Trophoblast cell (in vitro differentiated cells and primary cell): Measurements from ENCODE around the gene CTBP2.

ENCODE experiments used
- DNase-seq, 2 donors: peaks; one replicate each; pipeline ENCODE4 v3.0.0-alpha.2; 2016
- H2AFZ ChIP-seq: 2 replicates; pipeline ENCODE4 v1.6.1; 2013; ENCODE audit warnings: low read length, moderate library complexity, mild to moderate bottlenecking; ENCODE audit not compliant: insufficient read depth, poor library complexity
- H2AK5ac ChIP-seq: 2 replicates; pipeline ENCODE4 v1.6.1; 2013; ENCODE audit warnings: mild to moderate bottlenecking, low read length
- H2BK120ac ChIP-seq: 2 replicates; pipeline ENCODE4 v1.6.1; 2013; ENCODE audit warnings: low read length, mild to moderate bottlenecking, moderate library complexity; ENCODE audit not compliant: insufficient read depth, poor library complexity
- H2BK12ac ChIP-seq: 2 replicates; pipeline ENCODE4 v1.6.1; 2013; ENCODE audit warnings: mild to moderate bottlenecking, low read length, moderate library complexity
- H2BK5ac ChIP-seq: 2 replicates; pipeline ENCODE4 v1.6.1; 2013; ENCODE audit warnings: low read length, low read depth, moderate library complexity, mild to moderate bottlenecking; ENCODE audit not compliant: poor library complexity
- H3K14ac ChIP-seq: 2 replicates; pipeline ENCODE4 v1.6.1; 2013; ENCODE audit warnings: mild to moderate bottlenecking, low read length
- H3K18ac ChIP-seq: 2 replicates; pipeline ENCODE4 v1.6.1; 2013; ENCODE audit warnings: mild to moderate bottlenecking, low read length
- H3K23ac ChIP-seq: 2 replicates; pipeline ENCODE4 v1.6.1; 2013; ENCODE audit warnings: low read length
- H3K27ac ChIP-seq: 2 replicates; pipeline ENCODE4 v1.5.1; 2013; ENCODE audit warnings: low read depth, mild to moderate bottlenecking, inconsistent platforms, low read length, moderate library complexity
- H3K27me3 ChIP-seq: 2 replicates; pipeline ENCODE4 v1.6.1; 2013; ENCODE audit warnings: inconsistent platforms, mild to moderate bottlenecking, low read length, moderate library complexity; ENCODE audit not compliant: insufficient read depth
- H3K36me3 ChIP-seq, 2 experiments: 1 replicate in 1 of 2; 2 replicates in 1 of 2; pipeline ENCODE4 v1.6.1; 2013; ENCODE audit warnings: low read length in 2 of 2, mild to moderate bottlenecking in 2 of 2, moderate library complexity in 1 of 2; ENCODE audit not compliant: insufficient read depth in 2 of 2, control insufficient read depth in 1 of 2
- H3K4ac ChIP-seq: 2 replicates; pipeline ENCODE4 v1.6.1; 2013; ENCODE audit warnings: low read depth, mild to moderate bottlenecking, low read length, moderate library complexity
- H3K4me1 ChIP-seq, 2 experiments: 1 replicate in 1 of 2; 2 replicates in 1 of 2; pipeline ENCODE4 v1.6.1; 2013; ENCODE audit warnings: low read length in 2 of 2, mild to moderate bottlenecking in 2 of 2, moderate library complexity in 1 of 2; ENCODE audit not compliant: insufficient read depth in 2 of 2, control insufficient read depth in 1 of 2
- H3K4me2 ChIP-seq: 2 replicates; pipeline ENCODE4 v1.6.1; 2013; ENCODE audit warnings: inconsistent platforms, mild to moderate bottlenecking, low read length, moderate library complexity
- H3K4me3 ChIP-seq: 2 replicates; pipeline ENCODE4 v1.5.1; 2013; ENCODE audit warnings: mild to moderate bottlenecking, low read depth, low read length, inconsistent platforms
- H3K79me1 ChIP-seq: one replicate; pipeline ENCODE4 v1.6.1; 2013; ENCODE audit warnings: low read length
- H3K79me2 ChIP-seq: 2 replicates; pipeline ENCODE4 v1.6.1; 2013; ENCODE audit warnings: low read length, mild to moderate bottlenecking; ENCODE audit not compliant: control insufficient read depth, insufficient read depth, poor library complexity
- H3K9ac ChIP-seq: 2 replicates; pipeline ENCODE4 v1.6.1; 2013; ENCODE audit warnings: mild to moderate bottlenecking, low read length
- H3K9me3 ChIP-seq: 2 replicates; pipeline ENCODE4 v1.6.1; 2013; ENCODE audit warnings: low read depth, mild to moderate bottlenecking, control low read depth, inconsistent platforms, low read length; ENCODE audit not compliant: insufficient read depth
- H4K12ac ChIP-seq: 2 replicates; pipeline ENCODE4 v1.6.1; 2013; ENCODE audit warnings: low read depth, mild to moderate bottlenecking, low read length, moderate library complexity
- H4K8ac ChIP-seq: 2 replicates; pipeline ENCODE4 v1.6.1; 2013; ENCODE audit warnings: low read depth, mild to moderate bottlenecking, low read length, moderate library complexity
- H4K91ac ChIP-seq: one replicate; pipeline ENCODE4 v1.6.1; 2013; ENCODE audit warnings: low read depth, mild to moderate bottlenecking, low read length, moderate library complexity
- WGBS: extraction: QIAGEN DNeasy Blood & Tissue Kit; methylation state at CpG from one replicate; pipeline ENCODE4 v1.1.7; 2013; ENCODE audit warnings: missing lambda C conversion rate; ENCODE audit not compliant: insufficient read length, insufficient coverage; ENCODE audit errors: extremely low coverage; 5-methylcytosine and 5-hydroxymethylcytosine counted together

Gene CTBP2

DNA sequence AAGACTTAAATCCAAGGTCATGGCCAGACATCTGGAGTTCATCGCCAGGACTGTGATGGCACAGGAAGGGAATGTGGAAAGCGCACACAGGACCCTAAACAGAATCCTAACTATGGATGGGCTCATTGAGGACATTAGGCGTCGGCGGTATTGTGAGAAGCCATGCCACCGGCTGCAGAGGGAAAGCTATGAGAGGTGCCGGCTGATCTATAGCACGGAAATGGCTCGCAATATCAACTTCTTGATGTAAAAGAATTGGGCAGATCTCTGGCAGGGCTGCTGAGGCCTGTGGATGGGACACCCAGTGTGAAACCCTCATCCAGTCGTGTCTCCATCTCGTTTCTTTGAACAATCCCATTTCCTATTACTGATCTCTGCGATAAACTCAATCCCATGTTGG is 6.3 kb upstream of the CTBP2 start:
- Histone ChIP-seq H4K8ac (no peak overlapping the region), H3K9ac (no peak overlapping the region), H3K36me3 (no peaks in the 10 kb centered on the region), H2BK5ac (no peak overlapping the region), H2BK12ac (no peak overlapping the region), H3K4ac (no peak overlapping the region), H3K18ac (no peak overlapping the region), H3K4me2 (no peak overlapping the region), H3K4me3 (no peak overlapping the region), H2BK120ac (no peak overlapping the region), H3K9me3 (peaks cover 2% of the 10 kb centered on the region), H3K27ac (no peak overlapping the region), H3K79me1 (peaks cover 6% of the 10 kb centered on the region), H2AFZ (no peak overlapping the region), H4K12ac (no peak overlapping the region), H3K23ac (no peak overlapping the region), H3K27me3 (no peaks in the 10 kb centered on the region), H3K79me2 (peaks cover 3% of the 10 kb centered on the region), H3K4me1 (peaks cover 7 to 8% of the 10 kb centered on the region in 2 experiments), H4K91ac (no peak overlapping the region), H3K14ac (no peak overlapping the region), H2AK5ac (no peak overlapping the region)
- no peak for DNase-seq
- no CpG with 5 or more reads among the region's 12 CpGs for WGBS

DNA sequence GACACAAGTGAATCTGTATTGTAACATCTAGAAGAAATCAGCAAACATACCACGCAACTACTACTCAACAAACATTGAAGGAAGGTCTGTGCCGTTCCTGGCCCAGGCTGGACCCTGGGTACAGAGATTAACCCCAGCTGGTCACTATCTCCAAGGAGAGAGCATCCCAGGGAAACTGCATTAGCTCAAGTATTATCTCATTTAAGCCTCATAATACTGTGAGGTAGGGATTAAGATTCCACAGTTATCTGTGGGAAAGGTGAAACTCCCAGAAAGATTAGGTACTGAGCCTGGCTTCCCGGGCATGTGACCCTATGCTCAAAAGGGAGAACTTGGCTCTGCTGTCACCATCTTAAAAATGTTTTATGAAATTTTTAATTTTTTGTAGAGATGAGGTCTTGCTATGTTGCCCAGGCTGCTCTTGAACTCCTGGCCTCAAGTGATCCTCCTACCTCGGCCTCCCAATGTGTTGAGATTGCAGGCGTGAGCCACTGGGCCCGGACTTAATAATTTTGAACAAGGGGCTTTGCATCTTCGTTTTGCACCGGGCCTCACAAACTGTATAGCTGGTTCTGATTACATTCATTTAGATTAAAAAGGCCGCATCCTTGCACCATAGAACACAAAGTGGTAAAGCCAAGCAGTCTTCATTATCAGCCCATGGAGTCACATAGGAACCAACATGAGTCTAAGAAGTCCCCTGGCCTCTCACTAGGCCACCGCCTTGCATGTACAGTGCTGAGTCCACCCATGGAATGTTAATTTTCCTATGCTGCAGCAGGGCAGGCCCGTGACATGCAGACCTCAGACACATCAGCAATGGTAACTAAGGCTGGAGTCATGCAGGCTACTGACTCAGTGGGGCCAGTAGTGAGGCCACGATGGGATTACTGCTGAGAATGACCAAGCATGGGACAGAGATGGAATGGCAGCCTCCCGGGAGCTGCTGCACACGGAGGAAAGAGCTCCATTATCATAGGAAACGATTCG is 5.5 kb upstream of the CTBP2 start:
- Histone ChIP-seq H3K4me3 (no peak overlapping the region), H2AFZ (no peak overlapping the region), H3K9ac (peak overlapping the region; percentile 12), H3K4me2 (no peak overlapping the region), H3K14ac (no peak overlapping the region), H2BK5ac (no peak overlapping the region), H4K91ac (no peak overlapping the region), H3K27me3 (no peaks in the 10 kb centered on the region), H3K36me3 (no peaks in the 10 kb centered on the region), H3K79me2 (peaks cover 5% of the 10 kb centered on the region), H3K23ac (peak overlapping the region; percentile 27), H3K79me1 (peaks cover 12% of the 10 kb centered on the region), H3K4me1 (peaks cover 7 to 8% of the 10 kb centered on the region in 2 experiments), H4K8ac (no peak overlapping the region), H3K4ac (no peak overlapping the region), H3K9me3 (peaks cover 2% of the 10 kb centered on the region), H2AK5ac (no peak overlapping the region), H4K12ac (no peak overlapping the region), H2BK120ac (no peak overlapping the region), H3K18ac (no peak overlapping the region), H3K27ac (no peak overlapping the region), H2BK12ac (no peak overlapping the region)
- peak in 1 of 2 donors; percentile 27 for DNase-seq
- WGBS = no CpG with 5 or more reads among the region's 16 CpGs

GRCh38 chr10:125164421-125164820 is 4.1 kb upstream of the CTBP2 start:
- WGBS = no CpG with 5 or more reads among the region's 10 CpGs
- Histone ChIP-seq H2AFZ (no peak overlapping the region), H4K12ac (no peak overlapping the region), H3K4me3 (no peak overlapping the region), H3K4me1 (peaks cover 7 to 8% of the 10 kb centered on the region in 2 experiments), H2BK5ac (no peak overlapping the region), H3K9ac (no peak overlapping the region), H4K91ac (no peak overlapping the region), H2AK5ac (no peak overlapping the region), H3K23ac (no peak overlapping the region), H3K27ac (no peak overlapping the region), H2BK120ac (no peak overlapping the region), H3K4ac (no peak overlapping the region), H3K9me3 (peaks cover 2% of the 10 kb centered on the region), H3K14ac (no peak overlapping the region), H2BK12ac (no peak overlapping the region), H3K36me3 (no peaks in the 10 kb centered on the region), H3K18ac (no peak overlapping the region), H3K27me3 (no peaks in the 10 kb centered on the region), H3K4me2 (no peak overlapping the region), H4K8ac (no peak overlapping the region), H3K79me2 (peaks cover 11% of the 10 kb centered on the region), H3K79me1 (peaks cover 19% of the 10 kb centered on the region)
- no peak for DNase-seq

- Histone ChIP-seq H2BK12ac (no peak overlapping the region), H2BK5ac (no peak overlapping the region), H4K8ac (no peak overlapping the region), H3K4me2 (no peak overlapping the region), H2AFZ (no peak overlapping the region), H3K23ac (no peak overlapping the region), H3K14ac (no peak overlapping the region), H3K9me3 (peaks cover 2% of the 10 kb centered on the region), H3K4me1 (peaks cover 7 to 8% of the 10 kb centered on the region in 2 experiments), H3K79me1 (peaks cover 24% of the 10 kb centered on the region), H3K18ac (no peak overlapping the region), H4K12ac (no peak overlapping the region), H3K79me2 (peaks cover 15% of the 10 kb centered on the region), H3K4me3 (no peak overlapping the region), H3K27ac (no peak overlapping the region), H2BK120ac (no peak overlapping the region), H2AK5ac (no peak overlapping the region), H3K4ac (no peak overlapping the region), H3K36me3 (no peaks in the 10 kb centered on the region), H3K27me3 (no peaks in the 10 kb centered on the region), H3K9ac (no peak overlapping the region), H4K91ac (no peak overlapping the region)
- no peak for DNase-seq
- WGBS = no CpG with 5 or more reads among the region's 5 CpGs
Measured at GRCh38 chr10:125163803-125164202, 3.4 kb upstream of the CTBP2 start.
